Tibial artery (tissue), 4 donors: ENCODE data around the gene UBAP1L.
"Not testable (repeated sequence)": the region's sequence is repeated elsewhere in the genome, so short reads cannot be mapped to it uniquely, and the experiment has no call there.

Experiments
- DNase-seq, 2 donors: peaks; one replicate each; pipeline ENCODE4 v3.0.0-alpha.2; 2019
- H3K27ac ChIP-seq, 2 donors: fragments of 200-600 bp; sonication (generic) in 1 of 2; 1 replicate in 1 of 2; 2 replicates in 1 of 2; pipeline ENCODE4 v1.5.1; 2018 to 2019; ENCODE audit warnings: mild to moderate bottlenecking in 1 of 2
- H3K27me3 ChIP-seq, 2 donors: fragments of 200-600 bp; sonication (generic) in 1 of 2; one replicate each; pipeline versions ENCODE4 v1.5.1 to v1.6.0; 2016 to 2019
- H3K36me3 ChIP-seq, 3 donors: fragments of 200-600 bp; sonication (generic) in 2 of 3; one replicate each; pipeline ENCODE4 v1.5.1; 2016 to 2019; ENCODE audit warnings: mild to moderate bottlenecking in 2 of 3
- H3K4me1 ChIP-seq, 4 donors: fragments of 200-600 bp; sonication (generic) in 2 of 4; 1 replicate in 3 of 4; 2 replicates in 1 of 4; pipeline ENCODE4 v1.5.1; 2016 to 2019
- H3K4me3 ChIP-seq, 2 donors: fragments of 200-600 bp; sonication (generic) in 1 of 2; 1 replicate in 1 of 2; 2 replicates in 1 of 2; pipeline ENCODE4 v1.5.1; 2018 to 2019; ENCODE audit warnings: mild to moderate bottlenecking in 2 of 2
- H3K9me3 ChIP-seq, 3 donors: fragments of 200-600 bp; sonication (generic) in 1 of 3; one replicate each; pipeline ENCODE4 v1.5.1; 2016 to 2019
- CTCF ChIP-seq, 2 experiments: fragments of 200-600 bp in 1 of 2; fragments of 450-650 bp in 1 of 2; IDR thresholded peaks; one replicate each; pipeline ENCODE4 v1.5.1; 2017 to 2019; ENCODE audit warnings: antibody characterized with exemption in 2 of 2, mild to moderate bottlenecking in 1 of 2, moderate library complexity in 1 of 2
- intact Hi-C: fragments of 100-400 bp; cut with DNase I; formaldehyde crosslinking; loops from one replicate; pipeline ENCODE4 v1.15.0; 2023; ENCODE audit warnings: low total_unique reads

UBAP1L gene

GRCh38 chr15:65097651-65098263 is 17.2 kb downstream of the UBAP1L start:
- Histone ChIP-seq H3K9me3 (no peaks in the 10 kb centered on the region), H3K36me3 (peaks cover 18 to 53% (median 44%) of the 10 kb centered on the region in 3 donors), H3K27ac (peak overlapping the region; percentile 95 to 96), H3K4me1 (peaks cover 7 to 59% (median 41%) of the 10 kb centered on the region in 4 donors), H3K27me3 (no peaks in the 10 kb centered on the region), H3K4me3 (no peak overlapping the region)
- peak in 1 of 2 donors; percentile 45 for DNase-seq
- no peak for TF ChIP-seq CTCF (IDR thresholded peaks at IDR 0.05)
- intact Hi-C loops: no loop called here

GRCh38 chr15:65096481-65097385 is 18.3 kb downstream of the UBAP1L start:
- peak overlapping the region; percentile 95 to 96 for H3K27ac ChIP-seq

GRCh38 chr15:65095747-65096104 is 19.3 kb downstream of the UBAP1L start:
- Histone ChIP-seq H3K27me3 (no peaks in the 10 kb centered on the region), H3K4me1 (peaks cover 7 to 67% (median 47%) of the 10 kb centered on the region in 4 donors), H3K27ac (peak overlapping the region; percentile 95 to 96), H3K9me3 (no peaks in the 10 kb centered on the region), H3K36me3 (peaks cover 18 to 40% (median 35%) of the 10 kb centered on the region in 3 donors), H3K4me3 (no peak overlapping the region)
- intact Hi-C loops: no loop called here
- peak in 1 of 2 donors; percentile 51 for DNase-seq
- TF ChIP-seq CTCF (IDR thresholded peaks at IDR 0.05): no peak

More at GRCh38 chr15:65096481-65097385, 18.3 kb downstream of the UBAP1L start:
- H3K9me3 ChIP-seq: no peaks in the 10 kb centered on the region
- intact Hi-C loops: no loop called here
- DNase-seq: peak in 1 of 2 donors; percentile 57
- H3K4me3 ChIP-seq: no peak overlapping the region
- H3K36me3 ChIP-seq: peaks cover 18 to 46% (median 37%) of the 10 kb centered on the region in 3 donors
- H3K27me3 ChIP-seq: no peaks in the 10 kb centered on the region
- TF ChIP-seq CTCF (IDR thresholded peaks at IDR 0.05): no peak
- H3K4me1 ChIP-seq: peaks cover 7 to 67% (median 50%) of the 10 kb centered on the region in 4 donors

GRCh38 chr15:65095011-65095746 is 19.8 kb downstream of the UBAP1L start:
- H3K9me3 ChIP-seq: no peaks in the 10 kb centered on the region
- H3K27me3 ChIP-seq: no peaks in the 10 kb centered on the region
- peak in 1 of 2 donors; percentile 68 for DNase-seq
- peaks cover 18 to 34% (median 29%) of the 10 kb centered on the region in 3 donors for H3K36me3 ChIP-seq
- intact Hi-C loops: no loop called here
- H3K4me3 ChIP-seq: no peak overlapping the region
- peaks cover 7 to 67% (median 50%) of the 10 kb centered on the region in 4 donors for H3K4me1 ChIP-seq
- TF ChIP-seq CTCF (IDR thresholded peaks at IDR 0.05): no peak
- peak overlapping the region; percentile 95 to 96 for H3K27ac ChIP-seq

- Histone ChIP-seq H3K36me3 (peaks cover 14 to 27% (median 23%) of the 10 kb centered on the region in 3 donors), H3K9me3 (no peaks in the 10 kb centered on the region), H3K4me1 (peaks cover 7 to 75% (median 54%) of the 10 kb centered on the region in 4 donors), H3K27ac (peak overlapping the region; percentile 95 to 96), H3K4me3 (no peak overlapping the region), H3K27me3 (no peaks in the 10 kb centered on the region)
- peak in 1 of 2 donors; percentile 93 for DNase-seq
- no peak for TF ChIP-seq CTCF (IDR thresholded peaks at IDR 0.05)
- intact Hi-C loops: no loop called here
Measured at GRCh38 chr15:65094294-65094995, 20.6 kb downstream of the UBAP1L start.

GRCh38 chr15:65093793-65094170 is 21.2 kb downstream of the UBAP1L start:
- Histone ChIP-seq H3K36me3 (peaks cover 8 to 20% (median 16%) of the 10 kb centered on the region in 3 donors), H3K27ac (peak overlapping the region; percentile 95 to 96), H3K4me1 (peaks cover 7 to 81% (median 61%) of the 10 kb centered on the region in 4 donors)
- H3K4me3 ChIP-seq, H3K9me3 ChIP-seq, intact Hi-C loops, H3K27me3 ChIP-seq: not testable (repeated sequence)
- peak in 1 of 2 donors; percentile 58 for DNase-seq
